Astrocyte of the spinal cord (primary cell): ENCODE results near the gene APEX1.

Source experiments
- DNase-seq: peaks from one replicate; pipeline ENCODE4 v3.0.0; 2011; ENCODE audit warnings: low read depth, low spot score
- H3K4me3 ChIP-seq: 2 replicates; pipeline ENCODE4 v1.5.1; 2011; ENCODE audit warnings: low read depth, mild to moderate bottlenecking, low read length, moderate library complexity
- in situ Hi-C: cut with HindIII; loops from 2 replicates; pipeline ENCODE4 v1.10.0; 2017; ENCODE audit warnings: low sequenced_read_pairs
- TF ChIP-seq, protein P1 (sequence below): IDR thresholded peaks from 2 replicates; pipeline ENCODE4 v1.5.1; 2012; ENCODE audit warnings: low read depth, mild to moderate bottlenecking, low read length, inconsistent platforms

The APEX1 gene

DNA sequence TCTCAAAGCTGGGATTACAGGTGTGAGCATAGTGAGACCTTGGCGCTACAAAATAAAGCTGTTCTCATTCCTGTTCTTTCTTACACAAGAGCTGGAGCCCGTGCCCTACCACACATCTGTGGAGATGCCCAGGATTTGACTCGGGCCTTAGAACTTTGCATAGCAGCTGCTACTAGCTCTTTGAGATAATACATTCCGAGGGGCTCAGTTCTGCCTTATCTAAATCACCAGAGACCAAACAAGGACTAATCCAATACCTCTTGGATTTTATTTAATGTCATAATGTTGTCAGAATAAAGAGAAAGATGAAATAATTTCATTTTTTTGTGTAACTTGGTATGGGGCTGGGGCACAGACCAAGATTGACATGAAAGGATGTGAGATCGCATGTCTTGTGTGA is 21.8 kb downstream of the APEX1 start:
- H3K4me3 ChIP-seq, result no peak overlapping the region
- in situ Hi-C loops, result no loop called here
- TF ChIP-seq, protein P1, sequence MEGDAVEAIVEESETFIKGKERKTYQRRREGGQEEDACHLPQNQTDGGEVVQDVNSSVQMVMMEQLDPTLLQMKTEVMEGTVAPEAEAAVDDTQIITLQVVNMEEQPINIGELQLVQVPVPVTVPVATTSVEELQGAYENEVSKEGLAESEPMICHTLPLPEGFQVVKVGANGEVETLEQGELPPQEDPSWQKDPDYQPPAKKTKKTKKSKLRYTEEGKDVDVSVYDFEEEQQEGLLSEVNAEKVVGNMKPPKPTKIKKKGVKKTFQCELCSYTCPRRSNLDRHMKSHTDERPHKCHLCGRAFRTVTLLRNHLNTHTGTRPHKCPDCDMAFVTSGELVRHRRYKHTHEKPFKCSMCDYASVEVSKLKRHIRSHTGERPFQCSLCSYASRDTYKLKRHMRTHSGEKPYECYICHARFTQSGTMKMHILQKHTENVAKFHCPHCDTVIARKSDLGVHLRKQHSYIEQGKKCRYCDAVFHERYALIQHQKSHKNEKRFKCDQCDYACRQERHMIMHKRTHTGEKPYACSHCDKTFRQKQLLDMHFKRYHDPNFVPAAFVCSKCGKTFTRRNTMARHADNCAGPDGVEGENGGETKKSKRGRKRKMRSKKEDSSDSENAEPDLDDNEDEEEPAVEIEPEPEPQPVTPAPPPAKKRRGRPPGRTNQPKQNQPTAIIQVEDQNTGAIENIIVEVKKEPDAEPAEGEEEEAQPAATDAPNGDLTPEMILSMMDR, result no peak
- no peak for DNase-seq

GRCh38 chr14:20477211-20477876 is 22.3 kb downstream of the APEX1 start:
- peak; percentile 58 for DNase-seq
- H3K4me3 ChIP-seq, result no peak overlapping the region
- in situ Hi-C loops, result no loop called here
- TF ChIP-seq, protein P1, result no peak

DNA sequence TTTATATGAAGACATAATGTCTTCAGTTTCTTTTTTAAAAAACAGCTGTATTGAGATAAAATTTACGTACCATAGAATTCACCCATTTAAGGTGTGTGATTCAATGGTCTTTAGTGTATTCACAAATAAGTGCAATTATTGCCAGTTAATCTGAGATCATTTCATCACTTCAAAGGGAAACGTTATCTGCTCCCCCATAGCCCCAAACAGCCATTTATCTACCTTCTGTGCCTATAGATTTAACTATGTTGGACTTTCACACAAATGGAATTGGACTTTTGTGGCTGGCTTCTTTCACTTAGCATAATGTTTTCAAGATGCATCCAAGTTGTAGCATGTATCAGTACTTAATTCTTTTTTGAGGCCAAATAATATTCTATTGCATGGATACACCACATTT is 23.9 kb downstream of the APEX1 start:
- no peak overlapping the region for H3K4me3 ChIP-seq
- in situ Hi-C loops, result no loop called here
- no peak for DNase-seq
- TF ChIP-seq, protein P1, result no peak

GRCh38 chr14:20482382-20482781 is 27.4 kb downstream of the APEX1 start:
- in situ Hi-C loops, result no loop called here
- TF ChIP-seq, protein P1, result no peak
- no peak for DNase-seq
- H3K4me3 ChIP-seq, result no peak overlapping the region

- TF ChIP-seq, protein P1, result no peak
- no peak for DNase-seq
- in situ Hi-C loops, result no loop called here
- no peak overlapping the region for H3K4me3 ChIP-seq
Observed at GRCh38 chr14:20485900-20486299, 30.9 kb downstream of the APEX1 start.

DNA sequence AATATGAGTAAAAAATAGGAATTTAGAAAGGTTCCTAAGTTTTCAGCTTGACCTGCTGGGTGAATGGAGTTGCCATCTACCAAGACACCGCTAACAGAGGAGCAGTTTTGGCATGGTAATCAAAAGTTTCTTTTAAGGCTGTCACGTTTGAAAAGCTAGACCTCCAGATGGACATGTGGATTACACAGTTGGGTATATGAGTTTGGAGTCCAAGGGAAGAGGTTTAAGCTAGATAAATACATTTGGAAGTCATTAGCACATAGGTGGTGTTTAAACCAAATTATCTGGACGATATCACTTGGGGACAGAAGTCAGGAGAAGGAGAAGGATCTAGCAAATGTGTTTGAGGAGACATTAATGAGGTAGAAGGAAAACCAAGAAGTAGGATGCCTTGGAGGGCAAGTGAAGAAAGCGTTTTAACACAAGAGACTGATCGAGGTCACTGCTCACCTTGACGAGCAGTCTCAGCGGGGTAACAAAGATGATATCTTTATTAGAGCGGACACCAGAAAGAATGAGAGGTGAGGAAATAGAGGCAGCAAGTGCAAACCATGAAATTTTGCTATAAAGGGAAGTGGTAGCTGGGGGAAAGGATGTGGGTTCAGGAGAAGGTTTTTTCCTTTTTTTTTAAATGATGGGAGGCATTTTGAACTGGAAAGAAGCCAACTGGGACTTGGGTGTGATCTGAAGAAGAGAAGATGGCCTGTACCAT is 31.8 kb downstream of the APEX1 start:
- no peak overlapping the region for H3K4me3 ChIP-seq
- DNase-seq, result no peak
- in situ Hi-C loops, result no loop called here
- TF ChIP-seq, protein P1, result no peak
